Measurements from ENCODE around the gene ANKRD13A. TPM values are rescaled to one million over a fixed set of nuclear protein-coding genes. Genes with fewer than 3 reads are reported as not detected.

The ANKRD13A gene
- total RNA-seq = 36.0 and 38.0 TPM in 2 replicates
- long read RNA-seq, partial matches to known transcripts = 8 of 23 reads
- long read RNA-seq, other reads (novel, unspliced or antisense) = 13 of 23 reads

DNA sequence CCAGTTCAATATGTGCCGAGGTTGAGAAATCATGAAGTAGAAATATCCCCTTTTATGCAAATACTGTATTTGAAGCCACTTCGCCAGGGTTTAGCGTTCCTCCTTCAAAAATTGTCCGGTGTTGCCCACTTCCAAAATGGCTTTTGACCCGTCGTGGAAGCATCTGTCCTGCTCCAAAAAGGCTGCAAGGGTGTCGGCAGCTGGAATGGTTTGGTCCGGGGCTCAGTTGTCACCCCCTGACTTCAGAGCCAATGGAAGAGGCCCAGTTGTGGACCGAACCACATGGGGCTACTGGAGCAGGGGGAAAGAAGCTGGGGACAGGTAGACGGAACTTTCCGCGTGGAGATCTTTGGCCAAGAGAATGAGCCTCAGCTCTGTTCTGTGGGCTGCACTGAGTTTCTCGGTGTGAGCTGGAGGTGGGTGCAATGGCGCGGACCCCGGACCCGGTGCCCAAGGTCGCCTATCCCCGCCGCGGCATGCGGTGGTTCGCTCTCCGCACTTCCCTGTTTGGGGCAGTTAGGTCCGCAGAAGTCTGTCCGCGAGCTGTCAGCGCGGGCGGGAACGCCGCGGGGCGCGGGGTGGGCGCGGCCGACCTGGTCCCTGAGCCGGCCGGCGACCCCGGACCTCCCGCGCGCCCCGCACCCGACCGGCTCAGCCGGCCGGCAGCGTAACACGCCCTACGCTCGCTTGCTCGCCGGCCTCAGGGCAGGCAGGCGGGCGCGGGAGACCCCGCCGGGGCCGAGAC, at the start of gene ANKRD13A:
Gene ANKRD13A (plus strand): TSS at position 527 of the 745 bp plus-strand sequence. CDS start 259 bp downstream, outside the sequence.
- peak within 1 kb of the TSS; percentile 92 for H3K4me3 Mint-ChIP-seq (ENCODE audit: low read depth)
- peaks cover 21% of the 10 kb centered on the region for H3K4me1 Mint-ChIP-seq (ENCODE audit: low read depth)
- TF ChIP-seq, protein P1, sequence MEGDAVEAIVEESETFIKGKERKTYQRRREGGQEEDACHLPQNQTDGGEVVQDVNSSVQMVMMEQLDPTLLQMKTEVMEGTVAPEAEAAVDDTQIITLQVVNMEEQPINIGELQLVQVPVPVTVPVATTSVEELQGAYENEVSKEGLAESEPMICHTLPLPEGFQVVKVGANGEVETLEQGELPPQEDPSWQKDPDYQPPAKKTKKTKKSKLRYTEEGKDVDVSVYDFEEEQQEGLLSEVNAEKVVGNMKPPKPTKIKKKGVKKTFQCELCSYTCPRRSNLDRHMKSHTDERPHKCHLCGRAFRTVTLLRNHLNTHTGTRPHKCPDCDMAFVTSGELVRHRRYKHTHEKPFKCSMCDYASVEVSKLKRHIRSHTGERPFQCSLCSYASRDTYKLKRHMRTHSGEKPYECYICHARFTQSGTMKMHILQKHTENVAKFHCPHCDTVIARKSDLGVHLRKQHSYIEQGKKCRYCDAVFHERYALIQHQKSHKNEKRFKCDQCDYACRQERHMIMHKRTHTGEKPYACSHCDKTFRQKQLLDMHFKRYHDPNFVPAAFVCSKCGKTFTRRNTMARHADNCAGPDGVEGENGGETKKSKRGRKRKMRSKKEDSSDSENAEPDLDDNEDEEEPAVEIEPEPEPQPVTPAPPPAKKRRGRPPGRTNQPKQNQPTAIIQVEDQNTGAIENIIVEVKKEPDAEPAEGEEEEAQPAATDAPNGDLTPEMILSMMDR (IDR thresholded peaks at IDR 0.05; ENCODE audit: unreplicated experiment) = no peak
- H3K27ac Mint-ChIP-seq = peak within 1 kb of the TSS; percentile 100
- peak; percentile 69 for DNase-seq (ENCODE audit: low spot score, unreplicated experiment)
- H3K9me3 Mint-ChIP-seq (ENCODE audit: low read depth) = no peaks in the 10 kb centered on the region
- peaks cover 1% of the 10 kb centered on the region for H3K36me3 Mint-ChIP-seq (ENCODE audit: insufficient read depth)
- H3K27me3 Mint-ChIP-seq = no peaks in the 10 kb centered on the region

DNA sequence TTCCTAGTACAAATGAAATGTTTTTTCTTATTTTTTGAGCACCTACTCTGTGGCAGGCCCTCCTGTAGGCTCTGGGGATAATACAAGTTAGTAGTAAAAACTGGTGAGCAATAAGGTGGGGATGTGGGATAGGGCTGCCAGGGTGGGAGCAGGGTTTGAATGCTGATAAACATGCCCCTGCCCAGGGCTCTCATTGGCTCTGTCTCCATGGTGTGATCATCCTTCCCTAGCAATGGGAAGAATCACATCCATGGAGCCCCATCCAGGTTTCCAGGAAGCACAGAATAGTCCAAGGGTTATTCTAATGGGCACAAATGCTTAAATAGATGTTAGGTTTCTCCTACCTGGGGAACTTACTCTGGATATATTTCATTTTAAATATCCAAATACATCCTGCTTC, 48.6 kb upstream of the ANKRD13A start:
- Mint-ChIP-seq H3K27ac (peak overlapping the region; percentile 45), H3K27me3 (no peaks in the 10 kb centered on the region), H3K36me3 (ENCODE audit: insufficient read depth) (peaks cover 36% of the 10 kb centered on the region), H3K9me3 (ENCODE audit: low read depth) (no peaks in the 10 kb centered on the region), H3K4me1 (ENCODE audit: low read depth) (peaks cover 24% of the 10 kb centered on the region), H3K4me3 (ENCODE audit: low read depth) (no peak overlapping the region)
- TF ChIP-seq, protein P1 (IDR thresholded peaks at IDR 0.05; ENCODE audit: unreplicated experiment) = no peak
- no peak for DNase-seq (ENCODE audit: low spot score, unreplicated experiment)

DNA sequence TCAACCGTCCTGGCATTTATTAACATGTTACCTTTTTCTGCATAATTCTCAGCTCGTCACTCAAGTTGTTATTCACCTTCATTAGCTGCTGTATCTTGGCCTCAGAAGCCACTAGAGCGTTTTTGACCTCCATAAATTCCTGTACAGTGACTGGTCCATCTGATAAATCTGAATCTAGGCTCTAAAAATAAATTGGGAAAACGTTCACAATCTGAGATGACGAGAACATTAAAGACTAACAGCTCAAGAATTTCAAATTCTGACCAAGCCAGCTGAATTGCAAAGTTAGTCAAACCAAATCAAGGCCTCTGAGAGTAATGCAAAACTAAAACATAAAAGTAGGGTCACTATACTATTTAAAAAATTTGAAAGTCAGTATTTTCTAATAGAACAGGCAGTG, 48.1 kb upstream of the ANKRD13A start:
- TF ChIP-seq, protein P1 (IDR thresholded peaks at IDR 0.05; ENCODE audit: unreplicated experiment) = no peak
- Mint-ChIP-seq H3K27ac (no peak overlapping the region), H3K36me3 (ENCODE audit: insufficient read depth) (peaks cover 36% of the 10 kb centered on the region), H3K27me3 (no peaks in the 10 kb centered on the region), H3K4me1 (ENCODE audit: low read depth) (peaks cover 24% of the 10 kb centered on the region), H3K9me3 (ENCODE audit: low read depth) (no peaks in the 10 kb centered on the region), H3K4me3 (ENCODE audit: low read depth) (no peak overlapping the region)
- DNase-seq (ENCODE audit: low spot score, unreplicated experiment) = no peak

DNA sequence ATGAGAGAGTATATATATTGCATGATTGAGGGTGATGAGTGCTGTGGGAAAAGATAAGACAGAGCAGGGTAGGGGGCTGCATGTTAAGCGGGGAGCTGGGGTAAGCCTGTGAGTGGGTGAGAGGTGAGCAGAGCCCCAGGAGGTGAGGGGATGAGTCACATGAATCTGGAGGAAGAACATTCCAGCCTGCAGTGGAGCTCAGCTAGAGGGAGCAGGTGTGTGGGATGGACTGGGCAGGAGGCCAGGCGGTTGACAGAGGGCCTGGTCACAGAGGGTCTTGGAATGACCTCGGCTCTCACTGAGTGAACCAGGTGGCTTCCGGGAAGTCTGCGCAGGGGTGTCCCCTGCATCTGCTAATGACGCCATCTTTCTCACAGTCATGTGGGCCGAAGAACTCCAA, 47.5 kb upstream of the ANKRD13A start:
- DNase-seq (ENCODE audit: low spot score, unreplicated experiment) = no peak
- peaks cover 35% of the 10 kb centered on the region for H3K36me3 Mint-ChIP-seq (ENCODE audit: insufficient read depth)
- H3K4me3 Mint-ChIP-seq (ENCODE audit: low read depth) = no peak overlapping the region
- H3K9me3 Mint-ChIP-seq (ENCODE audit: low read depth) = no peaks in the 10 kb centered on the region
- H3K27me3 Mint-ChIP-seq = no peaks in the 10 kb centered on the region
- TF ChIP-seq, protein P1 (IDR thresholded peaks at IDR 0.05; ENCODE audit: unreplicated experiment) = no peak
- H3K27ac Mint-ChIP-seq = peak overlapping the region; percentile 49
- peaks cover 21% of the 10 kb centered on the region for H3K4me1 Mint-ChIP-seq (ENCODE audit: low read depth)

DNA sequence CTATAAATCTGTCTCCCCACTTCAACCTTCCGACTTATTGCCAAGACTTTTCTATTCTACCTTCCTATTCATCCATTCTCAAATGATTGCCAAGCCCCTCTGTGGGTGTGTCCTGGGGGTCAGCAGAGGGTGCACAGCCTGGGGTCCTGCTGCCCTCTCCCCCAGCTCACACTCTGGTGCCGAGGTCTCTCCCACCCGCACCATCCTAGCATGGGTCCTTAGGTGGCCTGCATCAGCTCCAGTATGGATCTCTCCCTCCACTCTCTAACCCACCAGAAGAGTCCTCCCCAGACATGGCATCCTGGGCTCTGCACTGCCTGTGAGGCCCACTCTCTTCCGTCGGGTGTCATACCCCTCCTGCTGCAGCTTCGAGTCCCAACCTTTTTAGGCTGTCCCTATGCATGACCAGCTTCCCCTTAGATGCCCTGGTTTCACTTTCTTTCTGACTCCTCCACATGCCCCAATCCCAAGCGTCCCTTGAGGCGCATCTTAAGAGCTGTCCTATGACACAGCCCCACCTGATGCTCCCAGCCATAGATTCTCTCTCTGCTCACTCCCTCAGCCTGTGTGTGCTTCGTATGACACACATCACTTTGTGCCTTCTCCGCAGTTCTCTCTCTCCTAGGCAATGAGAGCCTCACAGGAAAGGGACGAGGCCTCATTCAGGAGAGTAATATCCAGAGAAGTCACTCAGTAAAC, 46.9 kb upstream of the ANKRD13A start:
- TF ChIP-seq, protein P1 (IDR thresholded peaks at IDR 0.05; ENCODE audit: unreplicated experiment) = no peak
- Mint-ChIP-seq H3K27ac (no peak overlapping the region), H3K36me3 (ENCODE audit: insufficient read depth) (peaks cover 33% of the 10 kb centered on the region), H3K27me3 (no peaks in the 10 kb centered on the region), H3K4me3 (ENCODE audit: low read depth) (no peak overlapping the region), H3K9me3 (ENCODE audit: low read depth) (no peaks in the 10 kb centered on the region), H3K4me1 (ENCODE audit: low read depth) (peaks cover 16% of the 10 kb centered on the region)
- no peak for DNase-seq (ENCODE audit: low spot score, unreplicated experiment)
